GM12892 (cell line): ENCODE measurements around the gene KLHL8.

Experiments used
- POLR2A ChIP-seq: IDR thresholded peaks from 2 replicates; pipeline ENCODE4 v1.6.1; 2011; ENCODE audit warnings: low read depth, low read length, control low read depth
- POLR2AphosphoS5 ChIP-seq: IDR thresholded peaks from 2 replicates; pipeline ENCODE4 v1.6.1; 2011; ENCODE audit warnings: low read depth, low read length, control low read depth
- TAF1 ChIP-seq: IDR thresholded peaks from 2 replicates; pipeline ENCODE4 v1.6.1; 2011; ENCODE audit warnings: low read depth, mild to moderate bottlenecking, control low read depth, low read length, borderline replicate concordance

DNA sequence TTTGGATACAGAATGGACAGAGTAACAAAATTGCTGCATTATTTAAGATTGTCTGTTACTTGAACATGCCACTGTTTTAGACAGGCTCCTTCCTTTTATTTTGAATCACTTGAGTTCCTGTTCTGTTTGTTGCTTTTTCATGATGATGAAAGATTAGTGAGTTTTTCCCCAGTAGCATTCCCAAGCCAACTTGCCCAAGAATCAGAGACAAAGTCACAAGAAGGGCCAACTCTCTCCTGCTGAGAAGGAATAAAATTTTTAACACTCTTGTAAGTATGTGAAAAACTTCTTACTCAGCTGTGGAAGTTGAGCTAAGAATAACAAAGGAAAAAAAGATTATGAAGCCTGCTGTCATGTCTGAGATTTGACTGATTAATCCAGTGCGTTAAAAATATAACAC is 104.2 kb downstream of the KLHL8 start:
- TF ChIP-seq POLR2AphosphoS5 (no peak), POLR2A (no peak), TAF1 (no peak)
